B cell (primary cell): ENCODE results near the gene TGOLN2.

Experiments used
- EZH2 ChIP-seq: IDR thresholded peaks from 2 replicates; pipeline ENCODE4 v1.6.1; 2012; ENCODE audit warnings: borderline replicate concordance, low read depth, mild to moderate bottlenecking, moderate library complexity, low read length; ENCODE audit not compliant: insufficient read depth, poor library complexity, severe bottlenecking
- TF ChIP-seq, protein P1 (sequence below): fragments of 200-600 bp; IDR thresholded peaks from one replicate; pipeline ENCODE4 v1.8.0; 2022; ENCODE audit warnings: antibody characterized with exemption, mild to moderate bottlenecking

DNA sequence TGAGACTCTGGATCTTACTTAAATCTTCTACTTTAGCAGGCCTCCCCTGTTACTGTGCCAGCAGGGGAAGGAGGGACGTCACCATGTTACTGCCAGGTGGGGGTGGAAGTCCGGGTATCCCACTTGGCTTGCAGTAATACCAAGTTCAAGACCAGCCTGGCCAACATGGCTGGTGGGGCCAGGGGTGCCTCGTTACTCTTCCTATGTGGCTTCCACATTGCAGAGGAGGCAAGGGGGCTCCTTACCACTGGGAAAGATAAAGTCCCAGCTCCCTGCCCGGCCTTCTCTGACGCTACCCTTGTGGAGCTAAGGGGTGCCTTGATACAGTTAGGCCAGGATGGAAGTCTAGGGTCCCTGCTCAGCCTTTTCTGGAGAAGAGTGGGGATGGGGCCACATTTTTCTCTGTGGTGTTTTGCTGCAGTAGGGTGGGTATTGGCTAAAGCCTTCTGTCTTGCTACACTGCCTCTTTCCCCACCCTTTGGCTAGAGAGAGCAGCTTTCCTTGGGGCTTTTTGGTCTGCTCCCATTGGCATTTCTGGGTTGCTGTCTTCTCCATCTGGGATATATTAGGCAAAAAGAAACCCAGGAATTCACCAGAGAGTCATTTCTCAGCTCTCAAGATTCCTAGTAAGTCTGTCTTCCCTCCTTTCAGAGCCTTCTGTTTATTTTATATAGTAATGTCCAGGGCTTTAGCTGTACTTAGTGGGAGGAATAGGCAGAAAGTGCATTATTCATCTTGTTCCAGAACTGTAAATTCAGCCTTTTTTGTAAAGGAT, 48.7 kb upstream of the TGOLN2 start:
- TF ChIP-seq, protein P1, sequence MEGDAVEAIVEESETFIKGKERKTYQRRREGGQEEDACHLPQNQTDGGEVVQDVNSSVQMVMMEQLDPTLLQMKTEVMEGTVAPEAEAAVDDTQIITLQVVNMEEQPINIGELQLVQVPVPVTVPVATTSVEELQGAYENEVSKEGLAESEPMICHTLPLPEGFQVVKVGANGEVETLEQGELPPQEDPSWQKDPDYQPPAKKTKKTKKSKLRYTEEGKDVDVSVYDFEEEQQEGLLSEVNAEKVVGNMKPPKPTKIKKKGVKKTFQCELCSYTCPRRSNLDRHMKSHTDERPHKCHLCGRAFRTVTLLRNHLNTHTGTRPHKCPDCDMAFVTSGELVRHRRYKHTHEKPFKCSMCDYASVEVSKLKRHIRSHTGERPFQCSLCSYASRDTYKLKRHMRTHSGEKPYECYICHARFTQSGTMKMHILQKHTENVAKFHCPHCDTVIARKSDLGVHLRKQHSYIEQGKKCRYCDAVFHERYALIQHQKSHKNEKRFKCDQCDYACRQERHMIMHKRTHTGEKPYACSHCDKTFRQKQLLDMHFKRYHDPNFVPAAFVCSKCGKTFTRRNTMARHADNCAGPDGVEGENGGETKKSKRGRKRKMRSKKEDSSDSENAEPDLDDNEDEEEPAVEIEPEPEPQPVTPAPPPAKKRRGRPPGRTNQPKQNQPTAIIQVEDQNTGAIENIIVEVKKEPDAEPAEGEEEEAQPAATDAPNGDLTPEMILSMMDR, result no peak
- TF ChIP-seq EZH2, result no peak
